GM19099 (cell line): ENCODE measurements around the gene SUPT5H.

ENCODE experiments used
- POLR2A ChIP-seq: IDR thresholded peaks from 3 replicates; pipeline ENCODE4 v1.6.1; 2011; ENCODE audit warnings: low read depth; ENCODE audit not compliant: insufficient read length; ENCODE audit errors: extremely low read depth

Gene SUPT5H

GRCh38 chr19:39413911-39414608 is 31.3 kb upstream of the SUPT5H start:
- no peak for TF ChIP-seq POLR2A

- TF ChIP-seq POLR2A, result no peak
Observed at GRCh38 chr19:39415111-39416046, 30.0 kb upstream of the SUPT5H start.

GRCh38 chr19:39416152-39417120 is 28.9 kb upstream of the SUPT5H start:
- TF ChIP-seq POLR2A, result no peak

- TF ChIP-seq POLR2A, result no peak
Observed at GRCh38 chr19:39417463-39418181, 27.8 kb upstream of the SUPT5H start.

GRCh38 chr19:39419003-39419402 is 26.4 kb upstream of the SUPT5H start:
- TF ChIP-seq POLR2A, result no peak

GRCh38 chr19:39420769-39421168 is 24.6 kb upstream of the SUPT5H start:
- no peak for TF ChIP-seq POLR2A

GRCh38 chr19:39422020-39422419 is 23.4 kb upstream of the SUPT5H start:
- TF ChIP-seq POLR2A, result no peak

- no peak for TF ChIP-seq POLR2A
Observed at GRCh38 chr19:39423258-39424086, 21.9 kb upstream of the SUPT5H start.

- TF ChIP-seq POLR2A, result no peak
Observed at GRCh38 chr19:39424934-39425333, 20.4 kb upstream of the SUPT5H start.

GRCh38 chr19:39425744-39426143 is 19.6 kb upstream of the SUPT5H start:
- no peak for TF ChIP-seq POLR2A

GRCh38 chr19:39426170-39426569 is 19.2 kb upstream of the SUPT5H start:
- TF ChIP-seq POLR2A, result no peak

GRCh38 chr19:39427707-39428106 is 17.7 kb upstream of the SUPT5H start:
- no peak for TF ChIP-seq POLR2A
